Smooth muscle cell (in vitro differentiated cells): Measurements from ENCODE around the gene NLK. TPM values are rescaled to one million over a fixed set of nuclear protein-coding genes. Genes with fewer than 3 reads are reported as not detected.
A peak's percentile ranks its signal among the peaks of the same experiment; 100 is the strongest.

Experiments used
- DNase-seq: peaks from one replicate; lab custom pipeline; 2025; ENCODE audit not compliant: unreplicated experiment; lab: John Stamatoyannopoulos, UW
- H2AFZ ChIP-seq: fragments of 200-600 bp; sonication (generic); 2 replicates; pipeline ENCODE4 v1.6.0; 2016; ENCODE audit warnings: antibody characterized with exemption, low read depth, mild to moderate bottlenecking
- H3F3A ChIP-seq: fragments of 200-600 bp; sonication (generic); 2 replicates; pipeline ENCODE4 v1.6.0; 2017; ENCODE audit warnings: antibody characterized with exemption, low read depth
- H3K27ac ChIP-seq: fragments of 200-600 bp; sonication (generic); 2 replicates; pipeline ENCODE4 v1.5.1; 2016; ENCODE audit warnings: low read depth, mild to moderate bottlenecking
- H3K27me3 ChIP-seq: fragments of 200-600 bp; sonication (generic); 2 replicates; pipeline ENCODE4 v1.6.1; 2016; ENCODE audit warnings: low read depth, mild to moderate bottlenecking
- H3K36me3 ChIP-seq: fragments of 200-600 bp; sonication (generic); 2 replicates; pipeline ENCODE4 v1.5.1; 2016; ENCODE audit warnings: low read depth
- H3K4me1 ChIP-seq: fragments of 200-600 bp; sonication (generic); 2 replicates; pipeline ENCODE4 v1.5.1; 2016; ENCODE audit warnings: low read depth
- H3K4me2 ChIP-seq: fragments of 200-600 bp; sonication (generic); 2 replicates; pipeline ENCODE4 v1.6.0; 2016; ENCODE audit warnings: mild to moderate bottlenecking
- H3K4me3 ChIP-seq: fragments of 200-600 bp; sonication (generic); 2 replicates; pipeline ENCODE4 v1.5.1; 2016; ENCODE audit warnings: mild to moderate bottlenecking
- H3K79me2 ChIP-seq: fragments of 200-600 bp; sonication (generic); 2 replicates; pipeline ENCODE4 v1.6.0; 2016; ENCODE audit warnings: low read depth, mild to moderate bottlenecking
- H3K9ac ChIP-seq: fragments of 200-600 bp; sonication (generic); 2 replicates; pipeline ENCODE4 v1.6.0; 2016; ENCODE audit warnings: low read depth
- H3K9me3 ChIP-seq: fragments of 200-600 bp; sonication (generic); replicated peaks from 2 replicates; pipeline ENCODE4 v1.5.1; 2016; ENCODE audit warnings: low read depth
- H4K20me1 ChIP-seq: fragments of 200-600 bp; sonication (generic); 2 replicates; pipeline ENCODE4 v1.6.0; 2016; ENCODE audit warnings: low read depth
- WGBS: methylation state at CpG from one replicate; pipeline ENCODE4 v1.1.7; 2016; ENCODE audit warnings: low lambda C conversion rate; 5-methylcytosine and 5-hydroxymethylcytosine counted together
- polyA plus RNA-seq: library from polyadenylated mRNA; unstranded; fragments of >200 nt; fragmentation: Nextera tagmentation; extraction: Ambion mirVana; gene quantifications from 2 replicates; pipeline ENCODE4 v1.2.1, GENCODE V29; 2016
- total RNA-seq: library from RNA; depleted of rRNA; stranded (reverse); fragments of >200 nt; gene quantifications from 2 replicates; pipeline ENCODE4 v1.2.3, GENCODE V29; 2014
- TF ChIP-seq, protein P1 (sequence below): fragments of 200-600 bp; sonication (generic); IDR thresholded peaks from 2 replicates; pipeline ENCODE4 v1.5.1; 2017; ENCODE audit warnings: borderline replicate concordance, mild to moderate bottlenecking, antibody characterized with exemption; ENCODE audit not compliant: insufficient read depth, poor library complexity, severe bottlenecking

The NLK gene
- total and polyA plus RNA-seq, 2 experiments from 2014 or later, result 1.8 to 18.0 TPM

DNA sequence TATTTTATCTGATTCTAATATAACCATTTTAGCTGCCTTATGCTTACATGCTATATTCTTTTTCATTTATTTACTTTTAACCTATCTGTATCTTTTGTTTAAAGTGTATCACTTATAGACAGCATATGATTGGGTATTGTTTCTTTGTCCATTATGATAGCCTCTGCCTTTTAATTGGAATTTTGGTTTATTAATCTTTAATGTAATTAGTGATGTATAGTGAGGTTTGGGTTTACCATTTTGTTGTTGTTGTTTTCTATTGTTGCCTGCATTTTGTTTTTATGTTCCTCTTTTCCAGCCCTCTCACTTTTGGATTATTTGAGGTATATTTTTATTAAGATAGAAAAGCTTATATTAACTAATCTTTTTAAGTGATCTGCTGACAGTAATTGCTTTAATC is 59.4 kb downstream of the NLK start:
- Histone ChIP-seq H3K9me3 (no peaks in the 10 kb centered on the region), H3K4me3 (no peak overlapping the region), H3K4me2 (no peak overlapping the region), H2AFZ (no peak overlapping the region), H3K36me3 (no peaks in the 10 kb centered on the region), H3K79me2 (peaks cover 57% of the 10 kb centered on the region), H3K27ac (no peak overlapping the region), H3K9ac (no peak overlapping the region), H3K4me1 (no peaks in the 10 kb centered on the region), H4K20me1 (peaks cover 75% of the 10 kb centered on the region), H3F3A (no peaks in the 10 kb centered on the region), H3K27me3 (no peaks in the 10 kb centered on the region)
- TF ChIP-seq, protein P1, sequence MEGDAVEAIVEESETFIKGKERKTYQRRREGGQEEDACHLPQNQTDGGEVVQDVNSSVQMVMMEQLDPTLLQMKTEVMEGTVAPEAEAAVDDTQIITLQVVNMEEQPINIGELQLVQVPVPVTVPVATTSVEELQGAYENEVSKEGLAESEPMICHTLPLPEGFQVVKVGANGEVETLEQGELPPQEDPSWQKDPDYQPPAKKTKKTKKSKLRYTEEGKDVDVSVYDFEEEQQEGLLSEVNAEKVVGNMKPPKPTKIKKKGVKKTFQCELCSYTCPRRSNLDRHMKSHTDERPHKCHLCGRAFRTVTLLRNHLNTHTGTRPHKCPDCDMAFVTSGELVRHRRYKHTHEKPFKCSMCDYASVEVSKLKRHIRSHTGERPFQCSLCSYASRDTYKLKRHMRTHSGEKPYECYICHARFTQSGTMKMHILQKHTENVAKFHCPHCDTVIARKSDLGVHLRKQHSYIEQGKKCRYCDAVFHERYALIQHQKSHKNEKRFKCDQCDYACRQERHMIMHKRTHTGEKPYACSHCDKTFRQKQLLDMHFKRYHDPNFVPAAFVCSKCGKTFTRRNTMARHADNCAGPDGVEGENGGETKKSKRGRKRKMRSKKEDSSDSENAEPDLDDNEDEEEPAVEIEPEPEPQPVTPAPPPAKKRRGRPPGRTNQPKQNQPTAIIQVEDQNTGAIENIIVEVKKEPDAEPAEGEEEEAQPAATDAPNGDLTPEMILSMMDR, result no peak
- no peak for DNase-seq

DNA sequence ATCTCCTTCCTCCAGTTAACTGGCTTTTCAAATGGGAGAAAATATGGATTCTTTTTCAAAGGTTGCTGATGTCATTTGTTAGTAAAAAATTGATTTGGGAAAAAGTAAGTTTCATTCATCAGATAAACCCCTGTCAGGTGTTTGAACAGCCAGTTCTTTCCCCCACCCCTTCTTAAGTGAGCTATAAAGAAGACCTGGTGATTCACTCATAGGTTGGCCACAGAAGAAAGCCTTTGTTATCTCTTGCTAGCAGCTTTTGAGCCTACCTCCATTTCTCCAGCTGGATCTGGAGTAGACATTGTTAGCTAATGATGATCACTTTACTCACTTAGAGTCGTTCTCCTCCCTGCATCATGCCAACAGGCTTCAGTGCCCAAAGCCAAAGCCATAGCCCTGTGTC is 63.0 kb downstream of the NLK start:
- Histone ChIP-seq H4K20me1 (peaks cover 59% of the 10 kb centered on the region), H3K9ac (no peak overlapping the region), H3K27ac (no peak overlapping the region), H3K79me2 (peaks cover 47% of the 10 kb centered on the region), H3K4me3 (no peak overlapping the region), H3K4me2 (no peak overlapping the region), H3F3A (no peaks in the 10 kb centered on the region), H3K4me1 (no peaks in the 10 kb centered on the region), H2AFZ (no peak overlapping the region), H3K9me3 (no peaks in the 10 kb centered on the region), H3K27me3 (no peaks in the 10 kb centered on the region), H3K36me3 (peaks cover 3% of the 10 kb centered on the region)
- no peak for DNase-seq
- 59% methylated on average over 1 of the region's 1 CpG for WGBS
- TF ChIP-seq, protein P1, result no peak

- H3K4me3 ChIP-seq, result no peak overlapping the region
- H3K4me1 ChIP-seq, result peaks cover 4% of the 10 kb centered on the region
- H3K9me3 ChIP-seq, result no peaks in the 10 kb centered on the region
- no peak overlapping the region for H3K9ac ChIP-seq
- no peak overlapping the region for H3K27ac ChIP-seq
- H3K4me2 ChIP-seq, result no peak overlapping the region
- DNase-seq, result no peak
- TF ChIP-seq, protein P1, result no peak
- WGBS, result 96% methylated on average over 1 of the region's 1 CpG
- peaks cover 25% of the 10 kb centered on the region for H3K79me2 ChIP-seq
- H2AFZ ChIP-seq, result no peak overlapping the region
- H3K36me3 ChIP-seq, result peaks cover 3% of the 10 kb centered on the region
- H4K20me1 ChIP-seq, result peaks cover 39% of the 10 kb centered on the region
- H3F3A ChIP-seq, result no peaks in the 10 kb centered on the region
- no peaks in the 10 kb centered on the region for H3K27me3 ChIP-seq
These were observed 67.7 kb downstream of the NLK start for GRCh38 chr17:28110184-28110583.

DNA sequence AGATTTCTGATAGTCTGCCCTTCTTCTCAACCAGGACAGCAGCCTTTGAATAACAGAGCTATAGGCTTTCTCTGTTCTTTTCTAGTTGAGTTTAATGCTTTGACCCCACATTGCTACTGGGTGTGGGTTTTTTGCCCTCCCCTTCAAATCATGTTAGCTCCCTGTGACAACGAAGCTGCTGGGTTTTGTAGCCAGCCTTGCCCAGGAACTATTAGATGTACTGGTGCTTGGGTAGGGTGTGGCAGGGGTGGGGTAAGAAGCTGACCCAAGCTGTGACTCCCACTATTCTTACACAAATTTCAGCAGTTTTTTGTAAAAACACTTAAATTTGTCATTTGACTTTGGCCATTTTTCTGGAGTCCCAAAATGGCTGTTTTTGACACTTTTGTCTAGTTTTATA is 69.7 kb downstream of the NLK start:
- Histone ChIP-seq H3K9me3 (no peaks in the 10 kb centered on the region), H2AFZ (no peak overlapping the region), H4K20me1 (peaks cover 34% of the 10 kb centered on the region), H3K36me3 (peaks cover 3% of the 10 kb centered on the region), H3K4me1 (peaks cover 4% of the 10 kb centered on the region), H3K27ac (no peak overlapping the region), H3K9ac (no peak overlapping the region), H3K4me2 (peak overlapping the region; percentile 10), H3K79me2 (peaks cover 22% of the 10 kb centered on the region), H3F3A (no peaks in the 10 kb centered on the region), H3K4me3 (no peak overlapping the region), H3K27me3 (no peaks in the 10 kb centered on the region)
- 57% methylated on average over 1 of the region's 1 CpG for WGBS
- DNase-seq, result no peak
- TF ChIP-seq, protein P1, result no peak
